GM21447 (cell line): Measurements from ENCODE around the gene ZNF75A.
A peak's percentile ranks its signal among the peaks of the same experiment; 100 is the strongest.
"Not testable (repeated sequence)": the region's sequence is repeated elsewhere in the genome, so short reads cannot be mapped to it uniquely, and the experiment has no call there.

ENCODE experiments used
- ATAC-seq: cut with Tn5 transposase; IDR thresholded peaks from one replicate; pipeline ENCODE4 v1.9.1; 2021; ENCODE audit not compliant: unreplicated experiment

Gene ZNF75A

GRCh38 chr16:3305109-3306068 lies at the start of gene ZNF75A, which contains the start of gene TIGD7:
Gene ZNF75A (plus strand): TSS chr16:3305497. CDS start chr16:3308429, 2,932 bp downstream.
Gene TIGD7 (minus strand): TSS chr16:3305430. CDS start chr16:3300614, 4,816 bp downstream.
- peak; percentile 95 for ATAC-seq

GRCh38 chr16:3256146-3256865 lies 49.0 kb upstream of the ZNF75A start, which contains the start of gene MEFV:
Gene MEFV (minus strand): TSS chr16:3256633. CDS start chr16:3256587, 46 bp downstream.
- ATAC-seq = no peak

- ATAC-seq = no peak
Measured at GRCh38 chr16:3256866-3257465, 48.3 kb upstream of the ZNF75A start.

GRCh38 chr16:3259836-3260235 lies 45.5 kb upstream of the ZNF75A start:
- ATAC-seq = no peak

GRCh38 chr16:3262517-3262916 lies 42.8 kb upstream of the ZNF75A start:
- no peak for ATAC-seq

- ATAC-seq = peak; percentile 84
Measured at GRCh38 chr16:3264137-3265036, 40.9 kb upstream of the ZNF75A start.

GRCh38 chr16:3266873-3267537 lies 38.3 kb upstream of the ZNF75A start:
- ATAC-seq = no peak

GRCh38 chr16:3268294-3268693 lies 37.0 kb upstream of the ZNF75A start:
- no peak for ATAC-seq

- not testable (repeated sequence) for ATAC-seq
Measured at GRCh38 chr16:3270718-3271117, 34.6 kb upstream of the ZNF75A start.

GRCh38 chr16:3271281-3271680 lies 34.0 kb upstream of the ZNF75A start:
- ATAC-seq = not testable (repeated sequence)

GRCh38 chr16:3274490-3274889 lies 30.8 kb upstream of the ZNF75A start:
- no peak for ATAC-seq

- ATAC-seq = no peak
Measured at GRCh38 chr16:3274947-3275346, 30.4 kb upstream of the ZNF75A start.

GRCh38 chr16:3276679-3277078 lies 28.6 kb upstream of the ZNF75A start:
- ATAC-seq = no peak

GRCh38 chr16:3281222-3281820 lies 24.0 kb upstream of the ZNF75A start:
- ATAC-seq = no peak

GRCh38 chr16:3282103-3282729 lies 23.1 kb upstream of the ZNF75A start:
- ATAC-seq = peak; percentile 21

GRCh38 chr16:3282730-3283542 lies 22.4 kb upstream of the ZNF75A start, which contains the start of gene ZNF263:
Gene ZNF263 (plus strand): TSS chr16:3283491. CDS start chr16:3283819, 328 bp downstream.
- ATAC-seq = peak; percentile 84

GRCh38 chr16:3283543-3284447 lies 21.5 kb upstream of the ZNF75A start:
- no peak for ATAC-seq
